SU-DHL-6 (cell line): ENCODE data around the gene TRAPPC5.

ENCODE experiments used
- H2AFZ ChIP-seq: fragments of 200-600 bp; sonication (generic); 2 replicates; pipeline ENCODE4 v1.6.1; 2014; ENCODE audit warnings: low read depth, mild to moderate bottlenecking, moderate library complexity, mixed read lengths, antibody characterized with exemption, low read length; ENCODE audit not compliant: severe bottlenecking
- H3F3A ChIP-seq: fragments of 200-600 bp; shearing (Covaris generic); 2 replicates; pipeline ENCODE4 v1.6.0; 2016; ENCODE audit warnings: antibody characterized with exemption, mild to moderate bottlenecking; ENCODE audit not compliant: insufficient read depth
- H3K27ac ChIP-seq: fragments of 200-600 bp; sonication (generic); 2 replicates; pipeline ENCODE4 v1.5.1; 2016; ENCODE audit warnings: low read depth, mild to moderate bottlenecking, low read length, moderate library complexity, mixed read lengths
- H3K27me3 ChIP-seq: fragments of 200-600 bp; sonication (generic), shearing (Covaris generic); 2 replicates; pipeline ENCODE4 v1.6.0; 2014; ENCODE audit warnings: mild to moderate bottlenecking, low read length
- H3K36me3 ChIP-seq: fragments of 200-600 bp; sonication (generic); 2 replicates; pipeline ENCODE4 v1.6.1; 2014; ENCODE audit warnings: mild to moderate bottlenecking, low read length, mixed read lengths
- H3K4me2 ChIP-seq: fragments of 300-600, 200-600 bp; shearing (Covaris generic), sonication (generic); 2 replicates; pipeline ENCODE4 v1.6.0; 2014; ENCODE audit warnings: low read length, low read depth, mild to moderate bottlenecking; ENCODE audit not compliant: poor library complexity, severe bottlenecking
- H3K4me3 ChIP-seq: fragments of 200-600 bp; sonication (generic); 2 replicates; pipeline ENCODE4 v1.5.1; 2014; ENCODE audit warnings: antibody characterized with exemption, low read length, mild to moderate bottlenecking, mixed read lengths; ENCODE audit not compliant: insufficient read depth, poor library complexity, severe bottlenecking
- H3K79me2 ChIP-seq: fragments of 200-600 bp; sonication (generic); 2 replicates; pipeline ENCODE4 v1.6.1; 2014; ENCODE audit warnings: mild to moderate bottlenecking, low read length, moderate library complexity; ENCODE audit not compliant: insufficient read depth
- H3K9ac ChIP-seq: fragments of 200-600 bp; sonication (generic); 2 replicates; pipeline ENCODE4 v1.7.0; 2014; ENCODE audit warnings: mild to moderate bottlenecking, low read length
- H3K9me2 ChIP-seq: fragments of 200-600 bp; sonication (generic); replicated peaks from 2 replicates; pipeline ENCODE4 v1.6.1; 2014; ENCODE audit warnings: low read length; ENCODE audit not compliant: insufficient read depth
- H3K9me3 ChIP-seq: fragments of 200-600 bp; sonication (generic); 2 replicates; pipeline ENCODE4 v1.6.1; 2014; ENCODE audit warnings: low read length, mixed read lengths; ENCODE audit not compliant: insufficient read depth
- H4K20me1 ChIP-seq: fragments of 200-600 bp; sonication (generic); 2 replicates; pipeline ENCODE4 v1.6.1; 2014; ENCODE audit warnings: low read depth, mild to moderate bottlenecking, antibody characterized with exemption, low read length, moderate library complexity, mixed read lengths
- CTCF ChIP-seq: fragments of 200-600 bp; sonication (generic); IDR thresholded peaks from one replicate; pipeline ENCODE4 v1.5.1; 2017; ENCODE audit warnings: antibody characterized with exemption, mild to moderate bottlenecking, low read length, moderate library complexity; ENCODE audit not compliant: insufficient read depth, poor library complexity, severe bottlenecking
- EZH2phosphoT487 ChIP-seq: fragments of 200-600 bp; sonication (generic), shearing (Covaris generic); conservative IDR thresholded peaks from 2 replicates; pipeline ENCODE4 v1.6.1; 2018; ENCODE audit warnings: mild to moderate bottlenecking, antibody characterized with exemption, low read length, moderate library complexity, mixed read lengths

The TRAPPC5 gene

GRCh38 chr19:7648265-7649014 is 32.2 kb upstream of the TRAPPC5 start:
- no peaks in the 10 kb centered on the region for H3K36me3 ChIP-seq
- no peaks in the 10 kb centered on the region for H4K20me1 ChIP-seq
- no peaks in the 10 kb centered on the region for H3K9me2 ChIP-seq
- H3K27me3 ChIP-seq: no peaks in the 10 kb centered on the region
- no peaks in the 10 kb centered on the region for H3K79me2 ChIP-seq
- H3K4me2 ChIP-seq: no peak overlapping the region
- H3K9ac ChIP-seq: no peak overlapping the region
- TF ChIP-seq EZH2phosphoT487 (no peak), CTCF (no peak)
- H3K4me3 ChIP-seq: no peak overlapping the region
- H3F3A ChIP-seq: no peaks in the 10 kb centered on the region
- H3K27ac ChIP-seq: no peak overlapping the region
- H3K9me3 ChIP-seq: no peaks in the 10 kb centered on the region
- H2AFZ ChIP-seq: no peak overlapping the region

DNA sequence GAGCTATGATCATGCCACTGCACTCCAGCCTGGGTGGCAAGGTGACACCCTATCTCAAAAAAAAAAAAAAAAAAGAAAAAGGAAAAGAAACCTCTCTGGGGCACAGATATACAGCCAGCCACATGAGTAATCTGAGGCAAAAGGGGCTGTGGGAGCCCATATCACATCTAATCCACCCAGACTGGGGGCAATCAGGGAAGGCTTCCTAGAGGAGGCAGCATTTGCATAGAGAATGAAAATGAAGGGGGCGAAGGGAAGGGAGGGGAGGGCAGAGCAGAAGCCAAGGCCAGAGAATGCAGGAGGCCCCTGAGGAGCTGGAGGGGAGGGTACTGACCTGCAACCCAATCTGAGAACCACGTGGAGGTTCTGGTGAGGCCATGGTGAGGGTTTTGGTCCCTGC is 30.5 kb upstream of the TRAPPC5 start:
- H3K9me3 ChIP-seq: no peaks in the 10 kb centered on the region
- H3K4me2 ChIP-seq: no peak overlapping the region
- H2AFZ ChIP-seq: no peak overlapping the region
- no peaks in the 10 kb centered on the region for H3K27me3 ChIP-seq
- no peak overlapping the region for H3K9ac ChIP-seq
- H3K79me2 ChIP-seq: no peaks in the 10 kb centered on the region
- H3K9me2 ChIP-seq: no peaks in the 10 kb centered on the region
- no peaks in the 10 kb centered on the region for H3F3A ChIP-seq
- no peaks in the 10 kb centered on the region for H3K36me3 ChIP-seq
- H4K20me1 ChIP-seq: no peaks in the 10 kb centered on the region
- H3K27ac ChIP-seq: no peak overlapping the region
- TF ChIP-seq EZH2phosphoT487 (no peak), CTCF (no peak)
- no peak overlapping the region for H3K4me3 ChIP-seq

GRCh38 chr19:7652061-7652641 is 28.5 kb upstream of the TRAPPC5 start:
- Histone ChIP-seq H3K9me2 (no peaks in the 10 kb centered on the region), H4K20me1 (no peaks in the 10 kb centered on the region), H2AFZ (peak overlapping the region; percentile 69), H3K4me3 (no peak overlapping the region), H3K9me3 (no peaks in the 10 kb centered on the region), H3K27me3 (no peaks in the 10 kb centered on the region), H3K9ac (no peak overlapping the region; the same call in 1 of the 2 replicates), H3K36me3 (no peaks in the 10 kb centered on the region), H3F3A (no peaks in the 10 kb centered on the region), H3K79me2 (no peaks in the 10 kb centered on the region), H3K27ac (no peak overlapping the region), H3K4me2 (peak overlapping the region; percentile 65)
- peak; percentile 92 for TF ChIP-seq CTCF
- TF ChIP-seq EZH2phosphoT487: no peak
